ENCODE results near the gene DBN1. TPM values are rescaled to one million over a fixed set of nuclear protein-coding genes. Genes with fewer than 3 reads are reported as not detected.

DBN1 gene
- total RNA-seq, 4 donors from 2014 or later = 14.2 to 77.6 (median 23.1) TPM

DNA sequence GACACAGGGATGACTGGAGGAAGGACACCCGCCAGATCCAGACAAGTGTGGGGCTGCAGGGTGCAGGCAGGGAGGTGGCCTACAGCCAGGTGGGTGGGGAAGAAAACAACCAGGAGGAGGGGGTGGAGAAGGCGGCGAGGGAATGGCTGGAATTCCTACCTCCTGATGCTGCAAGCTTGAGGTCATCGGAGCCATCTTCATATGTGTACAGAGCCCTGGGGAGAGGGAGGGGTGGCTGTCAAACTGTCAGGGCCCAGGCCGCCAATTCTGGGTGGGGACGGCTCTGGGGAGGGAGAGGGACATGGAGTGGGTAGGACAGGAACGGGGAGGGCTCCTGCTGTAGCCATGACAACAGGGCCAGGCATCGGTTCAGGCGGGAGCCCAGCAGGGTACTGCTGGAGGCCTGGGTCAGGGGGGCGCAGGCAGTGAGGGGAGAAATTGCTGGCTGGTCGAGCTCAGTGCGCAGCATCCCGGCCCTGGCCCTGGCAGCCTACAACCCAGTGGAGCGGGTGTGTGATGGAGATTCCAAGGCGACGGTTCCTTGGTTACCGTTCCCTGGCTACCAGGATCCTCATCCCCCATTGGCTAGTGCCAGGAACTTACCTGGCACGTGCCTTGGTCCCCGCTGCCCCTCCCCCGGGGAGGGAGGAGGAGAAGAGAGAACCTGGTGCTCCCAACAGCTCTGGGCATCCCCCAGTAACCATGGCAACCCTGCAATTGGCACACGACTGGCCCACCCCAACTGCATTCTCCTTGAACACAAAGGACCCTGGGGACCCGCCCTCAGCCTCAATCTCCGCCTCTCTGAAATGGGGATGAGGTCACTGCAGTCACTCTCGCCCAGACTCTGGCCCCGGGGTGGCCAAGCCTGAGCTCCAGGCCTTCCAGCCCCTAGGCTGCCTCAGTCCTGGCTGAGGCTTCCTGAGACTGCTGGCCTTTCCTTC lies 4.5 kb downstream of the DBN1 start:
- TF ChIP-seq POLR2A (IDR thresholded peaks at IDR 0.05) = no peak
- TF ChIP-seq, protein P1, sequence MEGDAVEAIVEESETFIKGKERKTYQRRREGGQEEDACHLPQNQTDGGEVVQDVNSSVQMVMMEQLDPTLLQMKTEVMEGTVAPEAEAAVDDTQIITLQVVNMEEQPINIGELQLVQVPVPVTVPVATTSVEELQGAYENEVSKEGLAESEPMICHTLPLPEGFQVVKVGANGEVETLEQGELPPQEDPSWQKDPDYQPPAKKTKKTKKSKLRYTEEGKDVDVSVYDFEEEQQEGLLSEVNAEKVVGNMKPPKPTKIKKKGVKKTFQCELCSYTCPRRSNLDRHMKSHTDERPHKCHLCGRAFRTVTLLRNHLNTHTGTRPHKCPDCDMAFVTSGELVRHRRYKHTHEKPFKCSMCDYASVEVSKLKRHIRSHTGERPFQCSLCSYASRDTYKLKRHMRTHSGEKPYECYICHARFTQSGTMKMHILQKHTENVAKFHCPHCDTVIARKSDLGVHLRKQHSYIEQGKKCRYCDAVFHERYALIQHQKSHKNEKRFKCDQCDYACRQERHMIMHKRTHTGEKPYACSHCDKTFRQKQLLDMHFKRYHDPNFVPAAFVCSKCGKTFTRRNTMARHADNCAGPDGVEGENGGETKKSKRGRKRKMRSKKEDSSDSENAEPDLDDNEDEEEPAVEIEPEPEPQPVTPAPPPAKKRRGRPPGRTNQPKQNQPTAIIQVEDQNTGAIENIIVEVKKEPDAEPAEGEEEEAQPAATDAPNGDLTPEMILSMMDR (IDR thresholded peaks at IDR 0.05) = no peak
- Histone ChIP-seq H3K4me3 (no peak overlapping the region), H3K9me3 (no peaks in the 10 kb centered on the region), H3K36me3 (peaks cover 0 to 19% (median 0%) of the 10 kb centered on the region in 3 donors), H3K27ac (no peak overlapping the region), H3K27me3 (no peaks in the 10 kb centered on the region), H3K4me1 (peaks cover 0 to 20% (median 10%) of the 10 kb centered on the region in 4 donors)
- no peak for DNase-seq

GRCh38 chr5:177468329-177468684 lies 5.1 kb downstream of the DBN1 start:
- TF ChIP-seq, protein P1 (IDR thresholded peaks at IDR 0.05) = no peak
- no peak for TF ChIP-seq POLR2A (IDR thresholded peaks at IDR 0.05)
- peaks cover 0 to 19% (median 0%) of the 10 kb centered on the region in 3 donors for H3K36me3 ChIP-seq
- no peak overlapping the region for H3K4me3 ChIP-seq
- peaks cover 0 to 17% (median 8%) of the 10 kb centered on the region in 4 donors for H3K4me1 ChIP-seq
- H3K9me3 ChIP-seq = no peaks in the 10 kb centered on the region
- no peak overlapping the region for H3K27ac ChIP-seq
- no peak for DNase-seq
- no peaks in the 10 kb centered on the region for H3K27me3 ChIP-seq

- H3K27ac ChIP-seq = no peak overlapping the region
- no peak for DNase-seq
These were observed 6.0 kb downstream of the DBN1 start for GRCh38 chr5:177467436-177467835.

GRCh38 chr5:177466861-177467260 lies 6.6 kb downstream of the DBN1 start:
- Histone ChIP-seq H3K4me3 (no peak overlapping the region), H3K27me3 (no peaks in the 10 kb centered on the region), H3K4me1 (peaks cover 0 to 7% (median 0%) of the 10 kb centered on the region in 4 donors), H3K36me3 (peaks cover 0 to 19% (median 0%) of the 10 kb centered on the region in 3 donors), H3K9me3 (no peaks in the 10 kb centered on the region), H3K27ac (no peak overlapping the region)
- no peak for TF ChIP-seq POLR2A (IDR thresholded peaks at IDR 0.05)
- TF ChIP-seq, protein P1 (IDR thresholded peaks at IDR 0.05) = no peak
- DNase-seq = no peak

More at GRCh38 chr5:177467436-177467835, 6.0 kb downstream of the DBN1 start:
- H3K27me3 ChIP-seq = no peaks in the 10 kb centered on the region
- H3K36me3 ChIP-seq = peaks cover 0 to 19% (median 0%) of the 10 kb centered on the region in 3 donors
- peaks cover 0 to 13% (median 5%) of the 10 kb centered on the region in 4 donors for H3K4me1 ChIP-seq
- H3K9me3 ChIP-seq = no peaks in the 10 kb centered on the region
- TF ChIP-seq, protein P1 (IDR thresholded peaks at IDR 0.05) = no peak
- no peak for TF ChIP-seq POLR2A (IDR thresholded peaks at IDR 0.05)
- no peak overlapping the region for H3K4me3 ChIP-seq

- Histone ChIP-seq H3K4me3 (no peak overlapping the region), H3K27me3 (no peaks in the 10 kb centered on the region), H3K27ac (no peak overlapping the region), H3K4me1 (no peaks in the 10 kb centered on the region), H3K9me3 (no peaks in the 10 kb centered on the region), H3K36me3 (peaks cover 0 to 19% (median 0%) of the 10 kb centered on the region in 3 donors)
- no peak for DNase-seq
- no peak for TF ChIP-seq POLR2A (IDR thresholded peaks at IDR 0.05)
- TF ChIP-seq, protein P1 (IDR thresholded peaks at IDR 0.05) = no peak
These were observed 8.4 kb downstream of the DBN1 start for GRCh38 chr5:177465044-177465443.
